Right lobe of liver (tissue), 6 donors: ENCODE results near the gene TM2D1. TPM values are rescaled to one million over a fixed set of nuclear protein-coding genes. Genes with fewer than 3 reads are reported as not detected.

Experiments
- ATAC-seq, 4 donors: fragments of 200-7000 bp; cut with Tn5 transposase; one replicate each; pipeline ENCODE4 v1.9.1; 2020; ENCODE audit warnings: mild to moderate bottlenecking in 4 of 4, moderate library complexity in 4 of 4
- DNase-seq, 3 donors: peaks; one replicate each; pipeline ENCODE4 v3.0.0-alpha.2; 2020
- H3K27ac ChIP-seq, 3 donors: fragments of 200-600 bp; one replicate each; pipeline ENCODE4 v1.8.0; 2022
- H3K27me3 ChIP-seq, 2 donors: fragments of 200-600 bp; one replicate each; pipeline ENCODE4 v1.8.0; 2022
- H3K36me3 ChIP-seq, 4 donors: fragments of 200-600 bp; sonication (generic) in 1 of 4; one replicate each; pipeline versions ENCODE4 v1.5.1 to v1.8.0; 2017 to 2022; ENCODE audit warnings: control low read depth in 1 of 4
- H3K4me1 ChIP-seq, 4 donors: fragments of 200-600 bp; sonication (generic) in 1 of 4; one replicate each; pipeline versions ENCODE4 v1.5.1 to v1.8.0; 2017 to 2022; ENCODE audit warnings: control low read depth in 1 of 4
- H3K4me3 ChIP-seq, 3 donors: fragments of 200-600 bp; one replicate each; pipeline ENCODE4 v1.8.0; 2022
- H3K9me3 ChIP-seq, 4 donors: fragments of 200-600 bp; sonication (generic) in 1 of 4; one replicate each; pipeline versions ENCODE4 v1.5.1 to v1.8.0; 2017 to 2022; ENCODE audit warnings: control low read depth in 1 of 4
- CTCF ChIP-seq, 4 donors: fragments of 200-600 bp in 3 of 4; fragments of 450-650 bp in 1 of 4; IDR thresholded peaks; one replicate each; pipeline versions ENCODE4 v1.5.1 to v1.8.0; 2016 to 2022; ENCODE audit warnings: antibody characterized with exemption in 4 of 4, mild to moderate bottlenecking in 2 of 4
- POLR2A ChIP-seq: fragments of 450-650 bp; IDR thresholded peaks from one replicate; pipeline ENCODE4 v1.6.1; 2017; ENCODE audit warnings: antibody characterized with exemption, mild to moderate bottlenecking
- WGBS: methylation state at CpG from one replicate; pipeline ENCODE4 v1.1.6; 2018; ENCODE audit warnings: low coverage, low lambda C conversion rate; ENCODE audit not compliant: insufficient coverage; ENCODE audit errors: missing lambda C conversion rate; 5-methylcytosine and 5-hydroxymethylcytosine counted together
- intact Hi-C, 2 donors: fragments of 100-400 bp; cut with DNase I; formaldehyde crosslinking; loops; one replicate each; pipeline versions ENCODE4 v1.11.2 to v1.14.1; 2022
- total RNA-seq, 6 experiments: library from RNA; depleted of rRNA in 2 of 6; stranded (reverse); fragments of >200 nt in 2 of 6; fragmentation: NEBNext Ultra II Directional in 3 of 6; extraction: Animal tissue kit (Norgen Biotek cat#: 25700) in 3 of 6; gene quantifications; one replicate each; pipeline versions ENCODE4 v1.1.0 to v1.2.4, GENCODE V29; 2016 to 2023
- donor health status: DM: no; HTN: yes; CAD: no.
- donor health status: DM: no; HTN: no; CAD: no.
- donor health status: DM: no; HTN: no; CAD: no.
- donor health status: DM: no; HTN: yes; CAD: no.
- donor health status: DM: no; HTN: yes; CAD: no.

TM2D1 gene
- total RNA-seq, 6 experiments from 2014 or later: 15.0 to 24.5 (median 20.3) TPM

- DNase-seq (no peak), ATAC-seq (peak; percentile 60 to 84 (median 67))
- TF ChIP-seq POLR2A (no peak), CTCF (IDR thresholded peaks at IDR 0.05) (no peak)
- H3K27me3 ChIP-seq: no peaks in the 10 kb centered on the region
- no peaks in the 10 kb centered on the region for H3K9me3 ChIP-seq
- H3K4me1 ChIP-seq: peaks cover 0 to 19% (median 0%) of the 10 kb centered on the region in 4 donors
- 29% methylated on average over 1 of the region's 2 CpGs for WGBS
- H3K4me3 ChIP-seq: no peak overlapping the region
- intact Hi-C loops: no loop called here
- peak overlapping the region in 1 of 3 donors; percentile 50 for H3K27ac ChIP-seq
- H3K36me3 ChIP-seq: peaks cover 0 to 22% (median 11%) of the 10 kb centered on the region in 4 donors
Measured at GRCh38 chr1:61709908-61710289, 15.0 kb downstream of the TM2D1 start.

- intact Hi-C loops: no loop called here
- H3K4me1 ChIP-seq: peaks cover 0 to 19% (median 0%) of the 10 kb centered on the region in 4 donors
- TF ChIP-seq POLR2A (no peak), CTCF (IDR thresholded peaks at IDR 0.05) (no peak)
- no peak for DNase-seq
- peak in 2 of 4 donors; percentile 61 to 68 for ATAC-seq
- 82% methylated on average over 7 of the region's 7 CpGs for WGBS
- no peaks in the 10 kb centered on the region for H3K27me3 ChIP-seq
- H3K9me3 ChIP-seq: no peaks in the 10 kb centered on the region
- peak overlapping the region in 1 of 3 donors; percentile 50 for H3K27ac ChIP-seq
- peaks cover 0 to 22% (median 11%) of the 10 kb centered on the region in 4 donors for H3K36me3 ChIP-seq
- H3K4me3 ChIP-seq: no peak overlapping the region
Measured at GRCh38 chr1:61708953-61709907, 15.7 kb downstream of the TM2D1 start.

GRCh38 chr1:61699911-61700851, 24.8 kb downstream of the TM2D1 start:
- intact Hi-C loops: no loop called here
- 29% methylated on average over 2 of the region's 3 CpGs for WGBS
- H3K36me3 ChIP-seq: peaks cover 0 to 25% (median 2%) of the 10 kb centered on the region in 4 donors

More at GRCh38 chr1:61699911-61700851, 24.8 kb downstream of the TM2D1 start:
- Histone ChIP-seq H3K4me3 (no peak overlapping the region), H3K27ac (peak overlapping the region in 1 of 3 donors; percentile 60), H3K9me3 (no peaks in the 10 kb centered on the region), H3K4me1 (peaks cover 0 to 15% (median 0%) of the 10 kb centered on the region in 4 donors), H3K27me3 (no peaks in the 10 kb centered on the region)
- ATAC-seq (peak; percentile 86 to 97 (median 92)), DNase-seq (no peak)
- no peak for TF ChIP-seq POLR2A
- no peak for TF ChIP-seq CTCF (IDR thresholded peaks at IDR 0.05)
